Right lobe of liver (tissue), 4 donors: ENCODE results near the gene ENO1.

ENCODE experiments used
- CTCF ChIP-seq, 4 donors: fragments of 200-600 bp in 3 of 4; fragments of 450-650 bp in 1 of 4; IDR thresholded peaks; one replicate each; pipeline versions ENCODE4 v1.5.1 to v1.8.0; 2016 to 2022; ENCODE audit warnings: antibody characterized with exemption in 4 of 4, mild to moderate bottlenecking in 2 of 4
- POLR2A ChIP-seq: fragments of 450-650 bp; IDR thresholded peaks from one replicate; pipeline ENCODE4 v1.6.1; 2017; ENCODE audit warnings: antibody characterized with exemption, mild to moderate bottlenecking
- donor health status: DM: no; HTN: no; CAD: no.
- donor health status: DM: no; HTN: no; CAD: no.
- donor health status: DM: no; HTN: yes; CAD: no.

- TF ChIP-seq CTCF (IDR thresholded peaks at IDR 0.05): no peak
- TF ChIP-seq POLR2A: no peak
Observed at GRCh38 chr1:8846263-8846662, 32.2 kb downstream of the ENO1 start.
